Erythroblast (primary cell): ENCODE measurements around the gene WDR13.

Experiments
- GATA1 ChIP-seq: IDR thresholded peaks from 2 replicates; pipeline ENCODE4 v1.6.1; 2011; ENCODE audit warnings: low read depth, mild to moderate bottlenecking, control low read depth, low read length, moderate library complexity
- POLR2A ChIP-seq: IDR thresholded peaks from 2 replicates; pipeline ENCODE4 v1.6.1; 2011; ENCODE audit warnings: mild to moderate bottlenecking, low read length

DNA sequence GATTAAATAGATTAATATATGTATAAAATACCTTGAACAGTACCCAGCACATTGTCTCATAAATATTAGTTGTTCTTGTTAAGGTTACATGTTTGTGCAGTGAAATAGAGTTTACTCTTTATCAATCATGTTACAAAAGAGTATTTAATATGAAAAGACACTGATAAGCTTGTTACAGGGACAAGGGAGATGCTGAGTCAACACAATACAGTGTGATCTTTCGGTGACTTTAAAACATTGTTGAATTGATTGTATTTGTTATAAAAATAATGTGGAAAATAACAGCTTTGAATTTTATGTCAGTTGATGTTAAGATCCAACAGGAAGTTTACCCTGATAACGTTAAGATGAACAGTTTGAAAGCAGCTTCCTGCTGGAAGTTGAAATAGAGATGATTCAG, 1.4 kb upstream of the WDR13 start:
- TF ChIP-seq POLR2A: no peak
- no peak for TF ChIP-seq GATA1
